Upper lobe of left lung (tissue), 4 donors: Measurements from ENCODE around the gene SPATA24.

Source experiments
- EP300 ChIP-seq, 4 donors: sonication (generic); formaldehyde crosslinking; IDR thresholded peaks; one replicate each; pipeline ENCODE4 v1.5.1; 2017; ENCODE audit warnings: antibody characterized with exemption in 4 of 4, control low read depth in 2 of 4
- TF ChIP-seq, protein P1 (sequence below), 6 experiments: fragments of 450-650 bp in 4 of 6; fragments of 200-600 bp in 2 of 6; sonication (generic) in 2 of 6; IDR thresholded peaks; one replicate each; pipeline ENCODE4 v1.5.1; 2016 to 2019; ENCODE audit warnings: antibody characterized with exemption in 6 of 6

GRCh38 chr5:139451878-139452660 lies 48.2 kb upstream of the SPATA24 start:
- no peak for TF ChIP-seq EP300 (IDR thresholded peaks at IDR 0.05)
- TF ChIP-seq, protein P1, sequence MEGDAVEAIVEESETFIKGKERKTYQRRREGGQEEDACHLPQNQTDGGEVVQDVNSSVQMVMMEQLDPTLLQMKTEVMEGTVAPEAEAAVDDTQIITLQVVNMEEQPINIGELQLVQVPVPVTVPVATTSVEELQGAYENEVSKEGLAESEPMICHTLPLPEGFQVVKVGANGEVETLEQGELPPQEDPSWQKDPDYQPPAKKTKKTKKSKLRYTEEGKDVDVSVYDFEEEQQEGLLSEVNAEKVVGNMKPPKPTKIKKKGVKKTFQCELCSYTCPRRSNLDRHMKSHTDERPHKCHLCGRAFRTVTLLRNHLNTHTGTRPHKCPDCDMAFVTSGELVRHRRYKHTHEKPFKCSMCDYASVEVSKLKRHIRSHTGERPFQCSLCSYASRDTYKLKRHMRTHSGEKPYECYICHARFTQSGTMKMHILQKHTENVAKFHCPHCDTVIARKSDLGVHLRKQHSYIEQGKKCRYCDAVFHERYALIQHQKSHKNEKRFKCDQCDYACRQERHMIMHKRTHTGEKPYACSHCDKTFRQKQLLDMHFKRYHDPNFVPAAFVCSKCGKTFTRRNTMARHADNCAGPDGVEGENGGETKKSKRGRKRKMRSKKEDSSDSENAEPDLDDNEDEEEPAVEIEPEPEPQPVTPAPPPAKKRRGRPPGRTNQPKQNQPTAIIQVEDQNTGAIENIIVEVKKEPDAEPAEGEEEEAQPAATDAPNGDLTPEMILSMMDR (IDR thresholded peaks at IDR 0.05) = no peak
